Middle frontal gyrus (tissue), 1 donor: ENCODE data around the gene POLA1.

Experiments
- DNase-seq: peaks from one replicate; pipeline ENCODE4 v3.0.0-alpha.2; 2015; ENCODE audit warnings: low spot score; ENCODE audit errors: extremely low spot score

Gene POLA1

DNA sequence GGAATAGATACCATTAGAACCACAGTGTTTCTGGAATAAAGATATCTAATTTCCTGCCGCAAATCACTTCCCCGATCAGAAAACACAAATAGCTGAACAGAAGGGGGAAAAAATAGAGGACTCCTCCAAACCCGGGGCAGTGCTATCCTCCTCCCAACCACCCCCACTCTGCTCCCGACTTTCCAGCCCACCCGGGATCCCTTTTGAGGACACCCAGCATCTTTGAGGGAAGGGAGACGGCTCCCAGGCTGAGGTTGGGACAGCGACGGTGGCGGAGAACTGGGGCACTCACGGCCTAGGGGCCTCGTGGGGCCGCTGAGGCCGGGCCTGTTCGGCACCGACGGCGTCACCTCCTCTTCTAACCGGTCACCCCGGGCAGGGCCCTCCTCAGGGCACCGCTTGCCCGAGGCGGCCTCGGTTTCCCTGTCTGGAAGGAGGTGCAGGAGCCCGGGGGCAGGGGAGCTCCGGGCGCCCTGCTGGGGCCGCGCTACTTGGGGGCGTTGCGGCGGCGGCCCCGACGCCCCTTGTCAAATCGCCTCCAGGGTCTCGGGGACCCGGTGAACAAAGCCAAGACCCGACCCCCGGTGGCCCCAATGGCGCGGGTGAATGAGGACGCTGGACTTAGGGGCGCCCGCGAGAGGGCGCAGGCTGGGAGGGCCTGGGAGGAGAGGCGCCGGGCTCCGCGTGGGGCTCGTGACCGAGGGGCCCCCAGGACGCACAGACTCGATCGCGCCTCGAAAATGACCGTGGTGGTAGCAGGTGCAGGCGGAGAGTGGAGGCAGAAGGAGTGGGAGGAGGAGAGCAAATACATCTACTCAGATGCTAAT, 329.0 kb downstream of the POLA1 start:
- DNase-seq: no peak

- no peak for DNase-seq
Observed at GRCh38 chrX:25023908-25024307, 330.2 kb downstream of the POLA1 start.

DNA sequence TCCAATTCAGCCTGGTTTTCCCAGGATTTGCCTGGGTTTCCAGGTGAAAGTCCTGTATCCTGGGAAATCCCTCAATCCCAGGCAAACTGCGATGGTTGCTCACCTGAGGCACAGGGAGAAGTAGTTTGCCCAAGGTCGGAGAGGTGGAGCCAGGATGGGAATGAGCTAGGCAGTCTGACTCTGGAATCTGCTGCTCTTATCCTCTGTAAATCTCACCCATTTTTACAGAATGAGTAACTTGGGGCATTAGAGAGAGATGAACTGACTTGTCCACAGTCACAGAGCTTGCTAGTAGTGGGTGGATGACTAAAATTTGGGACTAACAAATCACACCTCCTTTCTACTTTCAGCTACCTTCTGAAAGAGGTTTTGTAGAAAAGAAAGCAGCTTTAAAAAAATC, 331.9 kb downstream of the POLA1 start:
- DNase-seq: no peak

DNA sequence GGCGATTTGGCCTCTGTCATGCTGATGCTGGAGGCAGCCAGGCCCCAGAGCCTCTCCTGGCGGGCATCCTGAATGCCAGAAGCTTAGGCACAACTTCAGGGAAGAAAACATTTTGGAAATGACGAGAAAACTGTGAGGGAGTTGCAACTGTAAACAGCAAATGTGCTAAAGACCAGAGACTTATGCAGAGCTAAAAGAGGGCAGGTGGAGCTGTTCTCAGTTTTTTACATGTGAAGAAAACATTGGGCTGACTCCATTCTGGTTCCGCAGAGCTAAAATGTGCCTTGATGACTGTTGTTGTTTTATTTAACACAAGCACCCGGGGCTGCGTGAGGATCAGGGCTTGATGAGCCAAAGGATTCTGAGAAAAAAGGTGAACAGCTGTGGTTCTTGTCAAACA, 332.9 kb downstream of the POLA1 start:
- DNase-seq: no peak

DNA sequence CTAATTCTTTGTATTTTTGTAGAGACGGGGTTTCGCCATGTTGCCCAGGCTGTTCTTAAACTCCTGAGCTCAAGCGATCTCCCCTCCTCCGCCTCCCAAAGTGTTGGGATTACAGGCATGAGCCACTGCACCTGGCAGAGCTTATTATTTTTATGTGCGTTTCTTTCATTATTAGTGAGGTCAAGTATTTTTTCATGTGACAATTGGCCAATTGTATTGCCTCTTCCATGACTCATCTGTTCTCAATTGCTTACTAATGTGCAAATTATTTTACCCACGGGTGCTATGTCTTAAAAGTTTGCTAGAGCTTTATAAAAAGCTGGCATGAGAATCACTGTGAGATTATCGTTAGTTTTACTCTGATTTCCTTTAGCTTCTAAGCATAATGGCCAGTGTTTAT, 335.0 kb downstream of the POLA1 start:
- DNase-seq: no peak

DNA sequence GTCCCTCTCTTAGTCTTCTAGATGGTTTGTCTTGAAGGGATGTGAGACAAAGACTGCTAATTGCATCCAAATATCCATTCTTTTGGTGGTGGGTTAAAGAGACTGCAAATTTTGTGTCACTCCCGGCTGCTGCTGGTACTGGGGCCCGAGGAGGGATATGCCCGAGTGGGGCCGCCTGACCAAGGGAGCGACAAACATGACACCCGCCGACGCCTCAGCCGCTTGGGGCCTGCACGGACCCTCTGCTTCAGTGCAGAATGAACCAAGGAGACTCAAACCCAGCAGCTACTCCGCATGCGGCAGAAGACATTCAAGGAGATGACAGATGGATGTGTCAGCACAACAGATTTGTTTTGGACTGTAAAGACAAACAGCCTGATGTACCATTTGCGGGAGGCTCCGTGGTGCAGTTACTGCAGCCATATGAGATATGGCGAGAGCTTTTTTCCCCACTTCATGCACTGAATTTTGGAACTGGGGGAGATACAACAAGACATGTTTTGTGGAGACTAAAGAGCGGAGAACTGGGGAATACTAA, 335.6 kb downstream of the POLA1 start:
- no peak for DNase-seq

- DNase-seq: no peak
Observed at GRCh38 chrX:25034889-25035288, 341.2 kb downstream of the POLA1 start.

DNA sequence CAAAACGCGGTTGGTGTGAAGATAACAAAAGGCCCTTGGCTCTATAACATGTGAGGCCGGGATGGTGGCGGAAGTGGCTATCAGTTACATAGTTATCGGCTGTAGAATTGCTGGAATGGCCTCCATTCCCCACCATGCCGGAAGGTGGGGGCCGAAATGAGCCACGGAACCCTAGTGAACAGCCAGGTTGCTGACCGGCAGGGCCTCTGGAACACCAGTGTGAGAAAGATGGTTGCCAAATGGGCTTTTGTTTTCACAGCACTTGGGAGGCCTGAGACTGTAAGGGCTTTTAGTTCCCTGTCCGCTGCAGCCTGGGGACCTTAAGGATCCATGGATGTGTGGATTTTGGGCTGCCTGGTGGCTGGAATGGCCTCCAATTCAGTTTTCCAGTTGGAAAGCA, 345.3 kb downstream of the POLA1 start:
- no peak for DNase-seq

GRCh38 chrX:25043192-25043591, 349.5 kb downstream of the POLA1 start:
- no peak for DNase-seq
